ENCODE data around the gene ZMIZ1. TPM values are rescaled to one million over a fixed set of nuclear protein-coding genes. Genes with fewer than 3 reads are reported as not detected.

ZMIZ1 gene
- total RNA-seq, 1 donor from 2014 or later: 93.9 TPM

GRCh38 chr10:79296431-79296830, 227.7 kb downstream of the ZMIZ1 start:
- Mint-ChIP-seq H3K4me1 (peaks cover 49% of the 10 kb centered on the region), H3K9me3 (no peaks in the 10 kb centered on the region), H3K4me3 (no peak overlapping the region), H3K36me3 (ENCODE audit: low read depth) (peaks cover 81% of the 10 kb centered on the region), H3K27ac (peak overlapping the region; percentile 61), H3K27me3 (no peaks in the 10 kb centered on the region)
- peak; percentile 13 for ATAC-seq (ENCODE audit: low read depth)
- ChIA-PET CTCF (no interaction called here), POLR2A (interaction anchor here (2.1 kb wide), 1 partner anchor 10 kb away, joined by 5 read pairs; no protein-coding TSS in a partner anchor)
- TF ChIP-seq CTCF (IDR thresholded peaks at IDR 0.05): no peak
- DNase-seq: no peak
- intact Hi-C loops (cut with micrococcal nuclease): no loop called here

- no peak for DNase-seq
- no peaks in the 10 kb centered on the region for H3K9me3 Mint-ChIP-seq
- CTCF ChIA-PET: no interaction called here
- H3K27me3 Mint-ChIP-seq: no peaks in the 10 kb centered on the region
- no peak overlapping the region for H3K27ac Mint-ChIP-seq
- intact Hi-C loops (cut with micrococcal nuclease): no loop called here
- POLR2A ChIA-PET: interaction anchor here (1.0 to 1.3 kb wide), 2 partner anchors 8 to 12 kb away, joined by 3 read pairs; no protein-coding TSS in a partner anchor
- TF ChIP-seq CTCF (IDR thresholded peaks at IDR 0.05): no peak
- peaks cover 86% of the 10 kb centered on the region for H3K36me3 Mint-ChIP-seq (ENCODE audit: low read depth)
- no peak for ATAC-seq (ENCODE audit: low read depth)
- H3K4me1 Mint-ChIP-seq: peaks cover 36% of the 10 kb centered on the region
- no peak overlapping the region for H3K4me3 Mint-ChIP-seq
Observed at GRCh38 chr10:79298403-79299244, 229.9 kb downstream of the ZMIZ1 start.

- no peaks in the 10 kb centered on the region for H3K9me3 Mint-ChIP-seq
- TF ChIP-seq CTCF (IDR thresholded peaks at IDR 0.05): no peak
- ChIA-PET CTCF (no interaction called here), POLR2A (interaction anchor here (0.9 to 1.8 kb wide), 3 partner anchors 13 to 57 kb away, joined by 3 to 4 read pairs (median 4); no protein-coding TSS in a partner anchor)
- intact Hi-C loops (cut with micrococcal nuclease): no loop called here
- H3K4me1 Mint-ChIP-seq: peaks cover 26% of the 10 kb centered on the region
- no peak overlapping the region for H3K27ac Mint-ChIP-seq
- ATAC-seq (ENCODE audit: low read depth) (no peak), DNase-seq (no peak)
- H3K27me3 Mint-ChIP-seq: no peaks in the 10 kb centered on the region
- no peak overlapping the region for H3K4me3 Mint-ChIP-seq
- H3K36me3 Mint-ChIP-seq (ENCODE audit: low read depth): peaks cover 86% of the 10 kb centered on the region
Observed at GRCh38 chr10:79299397-79300241, 230.9 kb downstream of the ZMIZ1 start.

GRCh38 chr10:79300711-79301110, 231.9 kb downstream of the ZMIZ1 start:
- Mint-ChIP-seq H3K4me1 (peaks cover 15% of the 10 kb centered on the region), H3K36me3 (ENCODE audit: low read depth) (peaks cover 89% of the 10 kb centered on the region), H3K9me3 (no peaks in the 10 kb centered on the region), H3K27ac (no peak overlapping the region), H3K4me3 (no peak overlapping the region), H3K27me3 (no peaks in the 10 kb centered on the region)
- no peak for DNase-seq
- ChIA-PET POLR2A (interaction anchor here (0.6 to 1.8 kb wide), 4 partner anchors 23 to 99 kb away, joined by 3 to 10 read pairs (median 4); no protein-coding TSS in a partner anchor), CTCF (no interaction called here)
- TF ChIP-seq CTCF (IDR thresholded peaks at IDR 0.05): no peak
- intact Hi-C loops (cut with micrococcal nuclease): no loop called here
- ATAC-seq (ENCODE audit: low read depth): no peak
